ENCODE measurements around the gene ANO10. TPM values are rescaled to one million over a fixed set of nuclear protein-coding genes. Genes with fewer than 3 reads are reported as not detected.
"Not testable (repeated sequence)": the region's sequence is repeated elsewhere in the genome, so short reads cannot be mapped to it uniquely, and the experiment has no call there.

ANO10 gene
- total RNA-seq, 1 experiment from 2014 or later, result 22.8 TPM

DNA sequence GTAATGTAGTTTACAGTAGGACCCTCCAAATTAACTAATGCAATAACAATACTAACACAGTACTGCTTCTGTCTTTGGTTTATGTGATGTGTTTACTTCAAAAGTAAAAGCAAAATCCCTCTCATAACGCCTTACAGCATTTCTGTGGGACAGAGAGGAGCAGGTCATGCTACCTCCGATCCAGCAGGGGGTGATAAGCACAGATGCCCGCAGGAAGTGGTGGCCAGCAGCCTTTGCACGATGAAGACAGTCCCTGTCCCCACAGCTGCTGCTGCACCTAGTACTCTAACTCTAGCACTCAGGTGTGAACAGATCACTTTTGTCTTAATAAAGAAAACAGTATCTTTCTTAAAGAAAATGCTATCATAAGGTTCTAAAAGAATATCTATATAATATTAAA, 38.3 kb downstream of the ANO10 start:
- no peak for DNase-seq (ENCODE audit: low read depth)

DNA sequence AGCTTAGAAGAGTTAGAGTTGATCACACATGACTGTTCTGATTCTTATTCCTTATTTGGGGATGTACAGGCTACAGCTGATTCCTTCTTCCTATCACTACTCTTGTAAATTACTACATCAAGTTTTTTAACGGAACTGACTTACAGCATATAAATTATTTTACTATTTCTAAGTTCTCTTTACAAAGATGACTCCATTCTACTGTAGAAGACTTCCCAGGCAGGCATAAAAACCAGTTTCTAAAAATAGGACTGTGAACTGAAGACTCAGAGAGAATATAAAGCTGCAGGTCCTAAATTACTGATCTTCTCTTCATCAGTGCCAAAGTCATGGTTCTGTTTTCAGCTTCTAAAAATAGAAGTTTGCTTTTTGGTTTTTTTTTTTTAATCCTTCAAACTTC, 38.9 kb downstream of the ANO10 start:
- no peak for DNase-seq (ENCODE audit: low read depth)

- DNase-seq (ENCODE audit: low read depth), result peak; percentile 8
These were observed 40.5 kb downstream of the ANO10 start for GRCh38 chr3:43581343-43581742.

GRCh38 chr3:43580181-43580580, 41.6 kb downstream of the ANO10 start:
- DNase-seq (ENCODE audit: low read depth), result no peak

- DNase-seq (ENCODE audit: low read depth), result no peak
These were observed 48.2 kb downstream of the ANO10 start for GRCh38 chr3:43573576-43573975.

DNA sequence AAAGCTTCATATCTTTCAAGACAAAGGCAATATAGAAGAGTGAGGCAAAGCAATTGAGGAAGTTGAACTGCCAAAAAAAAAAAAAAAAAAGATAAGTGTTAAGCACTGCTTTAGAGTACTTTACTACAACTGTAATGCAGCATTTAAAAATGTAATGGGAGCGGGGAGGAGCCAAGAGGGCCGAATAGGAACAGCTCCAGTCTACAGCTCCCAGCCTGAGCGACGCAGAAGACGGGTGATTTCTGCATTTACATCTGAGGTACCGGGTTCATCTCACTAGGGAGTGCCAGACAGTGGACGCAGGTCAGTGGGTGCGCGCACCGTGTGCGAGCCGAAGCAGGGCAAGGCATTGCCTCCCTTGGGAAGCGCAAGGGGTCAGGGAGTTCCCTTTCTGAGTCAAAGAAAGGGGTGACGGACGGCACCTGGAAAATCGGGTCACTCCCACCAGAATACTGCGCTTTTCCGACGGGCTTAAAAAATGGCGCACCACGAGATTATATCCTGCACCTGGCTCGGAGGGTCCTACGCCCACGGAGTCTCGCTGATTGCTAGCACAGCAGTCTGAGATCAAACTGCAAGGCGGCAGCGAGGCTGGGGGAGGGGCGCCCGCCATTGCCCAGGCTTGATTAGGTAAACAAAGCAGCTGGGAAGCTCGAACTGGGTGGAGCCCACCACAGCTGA, 56.0 kb downstream of the ANO10 start:
- DNase-seq (ENCODE audit: low read depth), result not testable (repeated sequence)

DNA sequence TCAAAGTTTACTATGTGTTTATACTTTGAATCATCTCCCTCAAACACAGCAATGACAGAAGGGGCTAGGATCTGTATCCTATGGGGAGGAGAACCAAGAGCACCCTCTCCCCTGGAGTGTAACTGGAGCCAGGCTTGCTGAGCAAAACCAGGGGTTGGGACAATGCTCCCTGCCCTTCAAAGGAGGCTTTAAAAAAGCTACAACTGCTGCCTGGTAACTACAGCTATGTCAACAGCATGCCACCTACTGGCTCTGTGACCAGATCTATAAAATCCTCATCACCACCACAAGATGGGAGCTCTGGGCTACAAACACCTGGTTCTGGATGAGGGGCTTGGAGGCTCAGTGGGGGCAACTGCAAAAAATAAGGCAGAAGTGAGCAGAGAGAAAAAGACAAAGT, 61.9 kb downstream of the ANO10 start:
- peak; percentile 7 for DNase-seq (ENCODE audit: low read depth)

DNA sequence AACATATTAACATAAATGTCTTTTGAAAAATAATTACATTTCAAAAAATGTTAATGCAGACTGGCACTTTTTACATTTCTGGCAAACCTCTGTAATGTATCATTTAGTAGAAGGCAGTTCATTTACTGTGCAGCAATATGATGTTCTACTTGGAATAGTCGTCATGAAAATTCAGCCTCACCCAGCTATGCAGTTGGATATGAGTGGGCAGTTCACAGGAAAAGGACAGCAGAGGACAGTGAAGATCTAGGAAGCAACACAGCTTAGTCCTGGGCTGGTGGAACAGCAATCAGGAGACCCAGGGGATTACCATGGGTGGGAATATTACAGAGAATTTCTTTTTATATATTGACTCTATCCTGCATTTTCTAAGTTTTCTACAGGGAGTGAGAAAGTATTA, 63.6 kb downstream of the ANO10 start:
- DNase-seq (ENCODE audit: low read depth), result no peak

DNA sequence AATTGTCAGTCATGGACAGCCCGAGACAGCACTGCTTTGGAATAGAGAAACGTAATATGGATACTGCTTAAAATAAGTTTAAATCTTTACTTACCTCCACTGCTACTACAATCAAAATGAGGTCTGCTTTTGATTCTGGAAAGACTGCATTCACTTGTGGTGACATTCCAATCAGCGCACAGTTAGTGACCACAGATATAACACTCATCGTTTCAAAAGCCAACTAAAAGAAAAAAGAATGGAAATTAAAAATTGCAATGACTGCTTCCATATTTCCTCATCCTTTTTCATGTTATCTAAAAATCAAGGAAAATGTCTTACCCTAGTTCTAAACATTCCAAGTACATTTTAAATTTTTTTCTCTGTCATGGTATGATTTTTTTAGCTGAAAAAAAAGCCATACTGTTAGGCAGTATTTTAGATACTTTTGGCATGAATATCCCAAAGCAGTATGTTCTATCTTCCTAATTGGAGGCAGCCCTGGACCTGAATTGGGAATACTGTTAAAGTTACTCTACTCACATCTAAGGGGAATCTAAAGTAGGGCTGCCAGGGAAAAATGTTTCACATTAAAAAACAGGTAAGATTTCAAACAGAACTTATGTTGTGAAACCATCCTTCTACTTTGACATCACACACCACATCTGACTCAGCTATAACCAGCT, 72.1 kb downstream of the ANO10 start:
- DNase-seq (ENCODE audit: low read depth), result no peak

GRCh38 chr3:43544277-43544676, 77.5 kb downstream of the ANO10 start:
- peak; percentile 47 for DNase-seq (ENCODE audit: low read depth)

DNA sequence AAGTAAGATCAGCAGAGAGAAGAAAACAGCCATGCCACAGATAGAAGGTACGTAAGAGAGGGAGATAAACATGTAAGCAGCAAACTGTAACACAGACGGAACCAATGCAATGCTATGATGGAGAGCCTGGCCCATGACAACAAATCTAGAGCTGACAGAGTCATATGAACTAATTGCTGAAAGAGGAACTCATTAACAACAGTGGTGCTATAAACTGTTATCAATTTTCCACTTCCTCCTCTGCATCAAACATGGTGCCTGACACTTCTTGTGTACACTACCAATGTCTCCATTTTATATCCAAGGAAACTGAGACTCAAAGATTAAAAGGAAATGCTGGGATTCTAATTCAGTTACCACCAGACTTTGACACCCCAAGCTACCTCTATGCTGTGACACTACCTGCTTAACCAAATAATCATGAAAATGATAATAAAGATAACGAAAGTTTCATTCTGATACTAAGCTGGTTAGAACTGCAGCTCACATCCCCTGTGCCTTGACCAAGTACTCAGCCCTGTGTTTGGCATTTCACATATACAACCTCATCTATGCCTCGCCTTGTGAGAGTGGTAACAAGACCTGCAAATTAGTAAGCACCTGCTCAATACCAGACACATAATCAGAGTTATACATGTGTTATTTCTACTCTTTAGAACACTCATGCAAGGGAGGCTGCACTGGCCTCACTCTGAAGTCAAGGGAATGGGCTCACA, 79.3 kb downstream of the ANO10 start:
- no peak for DNase-seq (ENCODE audit: low read depth)

GRCh38 chr3:43540624-43541023, 81.2 kb downstream of the ANO10 start:
- DNase-seq (ENCODE audit: low read depth), result no peak

DNA sequence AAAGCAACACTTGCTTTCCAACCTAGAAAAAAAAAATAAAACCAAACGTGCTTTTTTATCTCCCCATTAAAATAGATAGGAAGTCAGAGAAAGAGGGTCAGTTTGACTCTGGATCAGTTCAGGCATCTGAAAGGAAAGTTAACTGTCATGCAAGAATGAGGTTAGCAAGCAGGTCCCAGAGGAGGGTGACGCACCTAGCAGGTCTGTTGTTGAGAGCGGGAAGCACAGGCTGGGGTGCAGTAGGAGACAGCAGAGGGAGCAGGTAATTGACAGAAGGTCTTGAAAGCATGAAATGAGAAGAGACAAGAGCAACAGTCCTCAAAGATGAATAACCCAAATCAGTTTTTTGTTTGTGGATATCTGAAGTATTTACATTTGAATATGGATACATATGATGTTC, 82.5 kb downstream of the ANO10 start:
- no peak for DNase-seq (ENCODE audit: low read depth)

DNA sequence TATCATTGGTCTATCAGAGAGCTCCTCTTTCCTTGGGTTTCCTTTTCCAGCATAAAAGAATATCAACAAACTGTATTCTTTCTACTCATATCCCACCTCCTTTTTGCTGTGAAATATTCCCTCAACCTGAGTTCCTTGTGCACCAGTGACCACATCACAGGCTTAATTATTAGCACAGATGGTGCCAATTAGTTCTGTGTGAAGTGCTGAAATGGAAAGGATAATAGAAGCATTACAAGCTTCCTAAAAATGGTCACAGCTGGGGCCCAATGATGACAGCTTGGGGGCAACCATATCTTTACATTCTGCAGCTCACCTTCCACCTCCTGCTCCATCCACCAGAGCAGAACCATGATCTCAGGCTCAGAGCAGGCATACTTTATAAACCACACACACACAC, 84.6 kb downstream of the ANO10 start:
- no peak for DNase-seq (ENCODE audit: low read depth)

DNA sequence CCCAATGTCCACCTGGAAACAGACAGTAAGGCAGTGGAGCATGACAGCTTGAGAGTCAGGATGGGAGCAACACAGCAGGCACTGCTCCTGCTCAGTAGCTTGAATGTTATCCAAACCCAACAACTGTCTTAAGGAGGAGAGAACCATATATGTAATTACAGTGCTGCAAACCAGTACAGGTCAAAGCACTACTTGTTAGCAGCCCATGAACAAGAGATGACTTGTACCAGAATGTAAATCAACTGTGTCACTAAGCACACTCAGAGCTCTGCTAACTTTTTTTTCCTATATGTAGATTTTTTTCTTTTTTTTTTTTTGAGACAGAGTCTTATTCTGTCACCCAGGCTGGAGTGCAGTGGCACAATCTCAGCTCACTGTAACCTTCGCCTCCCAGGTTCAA, 87.1 kb downstream of the ANO10 start:
- DNase-seq (ENCODE audit: low read depth), result no peak

DNA sequence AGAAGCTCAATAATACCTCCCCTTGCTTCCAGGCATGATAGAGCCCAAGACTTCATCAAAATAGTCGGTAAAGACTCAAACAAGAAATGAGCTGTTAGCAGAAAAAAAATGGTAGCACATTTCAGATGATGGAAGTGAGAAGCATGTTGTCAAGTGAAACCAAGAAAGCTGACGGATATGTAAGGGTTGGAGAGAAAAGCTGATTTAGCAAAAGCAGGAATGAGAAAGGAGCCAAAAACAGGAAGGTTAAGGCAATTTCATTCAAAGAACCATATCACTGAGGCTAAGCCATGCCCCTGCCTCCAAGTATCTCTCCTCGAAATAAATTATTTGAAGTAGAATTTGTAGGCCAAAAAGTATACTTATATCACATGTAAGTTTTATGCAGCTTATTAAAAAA, 88.8 kb downstream of the ANO10 start:
- no peak for DNase-seq (ENCODE audit: low read depth)

DNA sequence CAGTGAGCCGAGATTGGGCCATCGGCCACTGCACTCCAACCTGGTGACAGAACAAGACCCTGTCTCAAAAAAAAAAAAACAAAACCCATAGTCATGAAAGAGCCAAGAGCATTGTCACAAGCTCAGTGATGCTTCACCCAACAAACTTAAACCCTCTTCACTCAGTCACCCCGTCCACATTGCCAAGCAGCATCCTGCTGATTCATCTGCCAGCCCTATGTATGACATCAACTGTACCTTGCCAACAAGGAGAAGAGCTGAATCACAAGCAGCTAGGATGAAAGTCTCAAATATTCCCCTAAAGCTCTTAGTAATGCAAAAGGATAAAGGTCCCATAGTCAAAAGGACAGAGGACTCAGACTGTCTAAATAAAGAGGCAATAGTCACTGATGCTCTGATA, 90.0 kb downstream of the ANO10 start:
- DNase-seq (ENCODE audit: low read depth), result peak; percentile 91

- DNase-seq (ENCODE audit: low read depth), result no peak
These were observed 93.2 kb downstream of the ANO10 start for GRCh38 chr3:43528498-43529099.

- DNase-seq (ENCODE audit: low read depth), result no peak
These were observed 94.9 kb downstream of the ANO10 start for GRCh38 chr3:43526956-43527355.

DNA sequence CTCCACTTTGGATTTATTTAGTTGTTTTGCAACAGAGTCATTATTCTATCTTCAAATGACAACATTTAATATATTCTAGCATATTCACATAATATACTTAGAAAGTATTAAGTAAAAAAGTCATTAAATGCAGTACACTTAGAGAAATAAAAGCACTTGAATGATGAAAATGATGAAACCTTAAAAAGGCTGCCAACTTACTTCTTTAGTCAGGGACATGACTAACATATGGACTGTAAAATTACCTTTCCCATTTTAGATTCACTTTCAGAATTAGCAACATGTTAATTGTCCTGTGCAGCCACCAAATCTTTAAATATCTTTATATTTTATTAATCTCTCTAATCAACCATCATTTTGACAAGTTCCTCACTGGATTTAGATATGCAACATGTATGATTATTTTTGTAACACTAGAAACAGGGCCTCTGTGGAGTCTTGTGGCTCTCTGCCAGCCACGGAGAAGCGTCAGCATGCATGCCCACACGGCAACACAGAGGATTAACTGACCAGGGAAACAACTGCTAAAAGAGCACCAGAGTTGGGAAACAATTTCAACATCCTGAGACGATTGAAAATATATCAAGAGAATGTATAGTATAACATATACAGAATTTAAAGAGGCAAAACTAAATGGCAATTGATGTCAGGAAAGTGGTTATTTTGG, 95.7 kb downstream of the ANO10 start:
- no peak for DNase-seq (ENCODE audit: low read depth)

DNA sequence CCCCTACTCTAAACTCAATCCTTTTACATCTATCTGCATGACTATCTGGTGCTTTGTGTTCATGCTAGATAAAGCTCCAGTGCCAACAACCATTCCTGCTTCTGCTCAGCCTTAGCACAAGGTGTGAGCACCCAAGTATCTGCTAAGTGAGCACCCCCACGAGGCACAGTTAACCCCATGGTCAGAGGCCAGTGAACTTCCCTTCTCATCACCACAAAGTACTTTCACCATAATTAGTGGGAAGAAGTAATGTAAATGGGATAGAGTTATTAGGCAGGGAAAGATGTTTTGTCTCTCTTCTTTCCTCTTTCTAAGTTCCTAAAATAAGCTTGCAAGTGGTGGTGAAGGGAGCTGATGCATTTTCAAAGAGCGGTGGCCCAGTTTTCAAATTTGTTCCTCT, 96.4 kb downstream of the ANO10 start:
- DNase-seq (ENCODE audit: low read depth), result no peak
